ENCODE measurements around the gene SLC8A1.

Gene SLC8A1

DNA sequence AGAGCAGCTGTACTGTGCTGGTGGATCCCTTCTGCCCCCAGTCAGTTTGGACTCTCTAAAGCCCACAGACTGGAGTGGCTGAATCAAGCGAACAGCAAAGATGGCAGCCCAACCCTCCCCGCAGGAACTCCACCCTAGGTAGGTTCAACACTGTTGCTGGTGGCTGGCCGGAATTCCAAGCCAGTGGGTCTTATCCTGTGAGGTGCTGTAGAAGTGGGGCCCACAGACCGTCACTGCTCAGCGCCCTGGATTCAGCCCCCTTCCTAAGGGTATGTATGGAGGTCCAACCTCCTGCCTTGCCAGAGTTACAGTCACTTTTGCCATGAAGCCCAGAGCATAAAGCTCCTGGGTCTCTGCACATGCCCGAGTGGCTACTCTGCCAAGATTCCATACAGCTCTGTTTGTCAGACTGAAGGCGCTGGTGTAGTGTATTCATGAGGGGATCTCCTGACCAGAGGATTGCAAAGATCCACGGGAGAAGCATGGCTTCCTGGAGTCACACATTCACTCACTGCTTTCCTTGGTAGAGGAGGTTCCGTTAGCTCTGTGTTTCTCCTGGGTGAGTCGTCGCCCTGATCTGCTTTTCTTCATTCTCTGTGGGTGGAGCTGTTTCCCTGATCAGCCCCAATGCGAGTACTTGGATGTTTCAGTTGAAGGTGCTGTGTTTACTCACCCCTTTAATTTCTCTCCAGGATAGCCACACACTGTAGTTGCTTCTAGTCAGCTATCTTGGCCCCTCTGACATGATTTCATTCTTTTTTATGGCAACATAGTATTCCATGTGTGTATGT lies 379.3 kb downstream of the SLC8A1 start:
- H3K36me3 ChIP-seq (ENCODE audit: control insufficient read depth, insufficient read depth, low read length), result no peaks in the 10 kb centered on the region
- H3K4me1 ChIP-seq (ENCODE audit: control insufficient read depth, insufficient read depth, low read length, poor library complexity, severe bottlenecking), result no peaks in the 10 kb centered on the region
- H3K27me3 ChIP-seq (replicated peaks; ENCODE audit: control insufficient read depth, insufficient read depth, low read length, poor library complexity, severe bottlenecking), result no peaks in the 10 kb centered on the region
- H3K27ac ChIP-seq (ENCODE audit: insufficient read depth, low read length, poor library complexity, severe bottlenecking), result no peak overlapping the region
- no peak for DNase-seq
- no peaks in the 10 kb centered on the region for H3K9me3 ChIP-seq (ENCODE audit: control insufficient read depth, low read length)
- no peak overlapping the region for H3K4me3 ChIP-seq (ENCODE audit: insufficient read depth, low read depth, low read length, poor library complexity, severe bottlenecking)

DNA sequence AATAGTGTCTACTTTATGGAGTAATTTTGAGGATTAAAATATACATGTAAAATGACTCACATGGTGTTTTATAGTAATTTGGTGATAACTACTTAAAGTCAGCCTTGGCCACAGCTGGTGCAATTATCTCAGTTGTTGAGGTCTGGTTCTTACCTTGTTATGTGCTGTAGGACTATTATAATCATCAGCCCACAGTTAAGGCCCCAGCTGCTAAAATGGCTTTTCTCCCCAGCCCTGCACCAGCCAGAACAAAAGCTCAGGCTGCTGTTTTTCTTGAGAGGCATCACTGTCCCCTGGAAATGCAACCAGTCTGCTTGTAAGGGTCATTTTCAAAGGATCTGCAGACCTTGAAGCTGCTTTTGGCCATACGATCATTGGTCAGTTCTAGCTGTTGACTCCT lies 389.5 kb downstream of the SLC8A1 start:
- Histone ChIP-seq H3K36me3 (ENCODE audit: control insufficient read depth, insufficient read depth, low read length) (no peaks in the 10 kb centered on the region), H3K27me3 (replicated peaks; ENCODE audit: control insufficient read depth, insufficient read depth, low read length, poor library complexity, severe bottlenecking) (no peaks in the 10 kb centered on the region)

DNA sequence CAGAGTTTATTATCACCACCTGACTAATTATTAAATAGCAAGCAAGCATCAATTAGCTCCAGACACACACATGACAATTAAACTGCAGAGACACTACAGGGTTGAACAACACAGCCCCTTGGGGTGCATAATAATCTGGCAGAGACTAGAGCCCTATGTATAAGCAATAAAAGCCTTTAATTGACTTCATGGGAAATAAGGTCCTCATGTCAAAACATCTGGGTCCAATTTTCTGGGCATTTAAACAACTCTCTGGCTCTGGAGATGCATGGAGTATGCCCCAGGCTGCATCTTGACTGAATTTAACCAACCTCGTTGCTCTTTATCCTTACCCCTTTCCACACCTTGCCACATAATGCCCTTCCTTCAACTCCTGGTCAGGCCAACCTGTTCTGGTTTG lies 402.1 kb downstream of the SLC8A1 start:
- Histone ChIP-seq H3K4me1 (ENCODE audit: control insufficient read depth, insufficient read depth, low read length, poor library complexity, severe bottlenecking) (no peaks in the 10 kb centered on the region), H3K4me3 (ENCODE audit: insufficient read depth, low read depth, low read length, poor library complexity, severe bottlenecking) (no peak overlapping the region), H3K9me3 (ENCODE audit: control insufficient read depth, low read length) (no peaks in the 10 kb centered on the region), H3K36me3 (ENCODE audit: control insufficient read depth, insufficient read depth, low read length) (no peaks in the 10 kb centered on the region), H3K27ac (ENCODE audit: insufficient read depth, low read length, poor library complexity, severe bottlenecking) (no peak overlapping the region), H3K27me3 (replicated peaks; ENCODE audit: control insufficient read depth, insufficient read depth, low read length, poor library complexity, severe bottlenecking) (no peaks in the 10 kb centered on the region)
- no peak for DNase-seq

More for the DNA sequence above, 389.5 kb downstream of the SLC8A1 start:
- Histone ChIP-seq H3K9me3 (ENCODE audit: control insufficient read depth, low read length) (no peaks in the 10 kb centered on the region), H3K27ac (ENCODE audit: insufficient read depth, low read length, poor library complexity, severe bottlenecking) (no peak overlapping the region), H3K4me1 (ENCODE audit: control insufficient read depth, insufficient read depth, low read length, poor library complexity, severe bottlenecking) (no peaks in the 10 kb centered on the region), H3K4me3 (ENCODE audit: insufficient read depth, low read depth, low read length, poor library complexity, severe bottlenecking) (no peak overlapping the region)
- DNase-seq, result no peak

DNA sequence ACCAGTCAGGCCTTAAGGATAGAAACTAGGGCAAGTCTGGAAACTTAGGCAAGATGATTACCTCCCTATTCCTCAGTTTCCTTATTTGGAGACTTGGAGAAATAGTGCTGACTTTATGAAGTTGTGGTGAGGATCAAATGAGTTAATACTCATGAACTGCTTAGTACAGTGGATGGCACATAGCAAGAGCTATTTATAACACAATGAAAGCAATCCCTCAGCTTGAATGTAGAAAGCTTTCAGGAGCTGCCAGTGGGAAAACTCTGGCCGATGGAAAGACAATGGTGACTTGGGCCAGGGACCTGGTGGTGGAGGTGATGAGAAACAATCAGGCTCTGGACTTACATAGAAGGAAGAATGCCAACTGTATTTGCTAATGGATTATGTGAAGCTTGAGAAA lies 403.4 kb downstream of the SLC8A1 start:
- Histone ChIP-seq H3K4me3 (ENCODE audit: insufficient read depth, low read depth, low read length, poor library complexity, severe bottlenecking) (no peak overlapping the region), H3K27ac (ENCODE audit: insufficient read depth, low read length, poor library complexity, severe bottlenecking) (no peak overlapping the region), H3K36me3 (ENCODE audit: control insufficient read depth, insufficient read depth, low read length) (no peaks in the 10 kb centered on the region), H3K27me3 (replicated peaks; ENCODE audit: control insufficient read depth, insufficient read depth, low read length, poor library complexity, severe bottlenecking) (no peaks in the 10 kb centered on the region), H3K4me1 (ENCODE audit: control insufficient read depth, insufficient read depth, low read length, poor library complexity, severe bottlenecking) (no peaks in the 10 kb centered on the region), H3K9me3 (ENCODE audit: control insufficient read depth, low read length) (no peaks in the 10 kb centered on the region)
- DNase-seq, result no peak

DNA sequence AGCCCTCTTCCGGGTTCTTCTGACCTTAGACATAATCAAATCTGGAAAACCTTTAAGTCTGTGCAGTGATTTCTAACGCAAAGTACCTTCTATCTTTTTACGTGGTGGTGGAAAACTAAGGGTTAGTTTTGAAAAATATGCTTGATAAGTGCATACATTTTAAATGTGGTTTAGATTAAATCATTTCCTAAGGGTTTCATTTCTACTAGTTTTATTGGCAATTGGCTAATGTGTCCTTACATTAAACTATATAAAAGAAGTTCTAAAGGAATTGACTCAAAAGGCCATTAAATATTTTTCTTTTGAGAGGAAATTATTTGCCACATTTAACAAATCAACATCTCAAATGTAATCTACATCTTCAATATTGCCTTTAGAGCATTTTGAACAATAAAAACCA lies 404.5 kb downstream of the SLC8A1 start:
- Histone ChIP-seq H3K4me1 (ENCODE audit: control insufficient read depth, insufficient read depth, low read length, poor library complexity, severe bottlenecking) (no peaks in the 10 kb centered on the region), H3K36me3 (ENCODE audit: control insufficient read depth, insufficient read depth, low read length) (no peaks in the 10 kb centered on the region), H3K9me3 (ENCODE audit: control insufficient read depth, low read length) (no peaks in the 10 kb centered on the region), H3K27ac (ENCODE audit: insufficient read depth, low read length, poor library complexity, severe bottlenecking) (no peak overlapping the region), H3K27me3 (replicated peaks; ENCODE audit: control insufficient read depth, insufficient read depth, low read length, poor library complexity, severe bottlenecking) (no peaks in the 10 kb centered on the region), H3K4me3 (ENCODE audit: insufficient read depth, low read depth, low read length, poor library complexity, severe bottlenecking) (no peak overlapping the region)
- DNase-seq, result no peak
